Heart right ventricle (tissue), 16 donors: ENCODE data around the gene TCAF1. TPM values are rescaled to one million over a fixed set of nuclear protein-coding genes. Genes with fewer than 3 reads are reported as not detected.

Experiments used
- ATAC-seq, 8 donors: fragments of 200-7000 bp; cut with Tn5 transposase; one replicate each; pipeline ENCODE4 v1.9.1; 2020; ENCODE audit warnings: mild to moderate bottlenecking in 8 of 8, moderate library complexity in 8 of 8, moderate number of reproducible peaks in 1 of 8
- DNase-seq, 2 donors: peaks; one replicate each; pipeline ENCODE4 v3.0.0-alpha.2; 2020
- H3K27ac ChIP-seq, 10 donors: fragments of 200-600 bp; sonication (generic) in 2 of 10; one replicate each; pipeline versions ENCODE4 v1.5.0 to v1.8.0; 2020 to 2022; ENCODE audit warnings: mild to moderate bottlenecking in 3 of 10
- H3K27me3 ChIP-seq, 7 donors: fragments of 200-600 bp; one replicate each; pipeline ENCODE4 v1.8.0; 2021 to 2022; ENCODE audit warnings: mild to moderate bottlenecking in 2 of 7
- H3K36me3 ChIP-seq, 9 donors: fragments of 200-600 bp; sonication (generic) in 1 of 9; one replicate each; pipeline versions ENCODE4 v1.5.0 to v1.8.0; 2020 to 2022; ENCODE audit warnings: mild to moderate bottlenecking in 2 of 9
- H3K4me1 ChIP-seq, 9 donors: fragments of 200-600 bp; sonication (generic) in 1 of 9; one replicate each; pipeline versions ENCODE4 v1.5.0 to v1.8.0; 2020 to 2022; ENCODE audit warnings: mild to moderate bottlenecking in 4 of 9
- H3K4me3 ChIP-seq, 10 donors: fragments of 200-600 bp; sonication (generic) in 2 of 10; one replicate each; pipeline versions ENCODE4 v1.5.0 to v1.8.0; 2020 to 2022; ENCODE audit warnings: mild to moderate bottlenecking in 7 of 10, moderate library complexity in 2 of 10
- H3K9me3 ChIP-seq, 11 donors: fragments of 200-600 bp in 10 of 11; sonication (generic) in 2 of 11; one replicate each; pipeline versions ENCODE4 v1.5.0 to v1.8.0; 2013 to 2022; ENCODE audit warnings: mild to moderate bottlenecking in 2 of 11, control low read depth in 1 of 11, moderate library complexity in 1 of 11
- CTCF ChIP-seq, 9 donors: fragments of 200-600 bp; sonication (generic) in 2 of 9; IDR thresholded peaks; one replicate each; pipeline versions ENCODE4 v1.5.0 to v1.8.0; 2021 to 2022; ENCODE audit warnings: antibody characterized with exemption in 9 of 9, mild to moderate bottlenecking in 5 of 9, moderate library complexity in 1 of 9
- WGBS, 2 donors: extraction: QIAGEN DNeasy Blood & Tissue Kit; methylation state at CpG; one replicate each; pipeline ENCODE4 v1.1.7; 2013; ENCODE audit warnings: inconsistent platforms in 1 of 2; 5-methylcytosine and 5-hydroxymethylcytosine counted together
- intact Hi-C, 10 donors: fragments of 100-400 bp; cut with DNase I; formaldehyde crosslinking; loops; one replicate each; pipeline versions ENCODE4 v1.11.1 to v1.14.2; 2022
- polyA plus RNA-seq, 2 donors: library from polyadenylated mRNA; stranded (reverse); fragments of 200-250 nt; gene quantifications; one replicate each; pipeline ENCODE4 v1.2.3, GENCODE V29; 2013
- total RNA-seq, 10 donors: library from RNA; stranded (reverse); fragmentation: NEBNext Ultra II Directional in 3 of 10; extraction: Animal tissue kit (Norgen Biotek cat#: 25700) in 3 of 10; gene quantifications; one replicate each; pipeline versions ENCODE4 v1.2.1 to v1.2.4, GENCODE V29; 2021 to 2023
- donor health status: Arrhythmogenic right ventricular cardiomyopathy.
- donor health status: ischemic (EF 13 %, LVEDD 7.1; RV severe dilation, severe dysfunction).
- donor health status: healthy with polysubstance abuse.
- donor health status: DM: no; HTN: yes; CAD: no.
- donor health status: DM: no; HTN: no; CAD: no.
- donor health status: ischemic (EF 25% LVEDD 6.9; RV normal size, moderate dysfunction).
- donor health status: ischemic (EF 25% LVEDD 5.7; RV mildly dilated, moderate dysfunction).
- donor health status: healthy.
- donor health status: DM: yes; HTN: yes; CAD: no.
- donor health status: Ischemic cardiomyopathy.
- donor health status: ischemic (EF 35%, LVEDD 5.7; RV mildly dilated, moderate dysfunction).
- donor health status: nonischemic (EF 11% LVEDD 7.7; RV severe dilation, severe dysfunction).
- donor health status: DM: yes; HTN: yes; CAD: no.
- donor health status: PGD.
- donor health status: ischemic (EF 29% LVEDD 5.4; RV normal size, mild dysfunction).
- donor health status: nonischemic (EF 23%, LVEDD 6.1; RV moderate dilation, normal function).

The TCAF1 gene
- total and polyA plus RNA-seq, 12 donors, result 9.3 to 62.8 (median 55.5) TPM

- TF ChIP-seq CTCF (IDR thresholded peaks at IDR 0.05), result no peak
Observed at GRCh38 chr7:143913945-143914615, 12.1 kb upstream of the TCAF1 start.

GRCh38 chr7:143910473-143911248, 8.7 kb upstream of the TCAF1 start:
- WGBS, 2 donors, result 72 to 73% methylated on average over 3 of the region's 3 CpGs
- ATAC-seq, result no peak
- Histone ChIP-seq H3K36me3 (no peaks in the 10 kb centered on the region), H3K27me3 (no peaks in the 10 kb centered on the region), H3K27ac (no peak overlapping the region), H3K4me1 (peaks cover 0 to 4% (median under 1%) of the 10 kb centered on the region in 9 donors), H3K4me3 (no peak overlapping the region), H3K9me3 (no peaks in the 10 kb centered on the region)
- no peak for TF ChIP-seq CTCF (IDR thresholded peaks at IDR 0.05)
- intact Hi-C loops, result loop anchor here in 1 of 10 donors (10.0 kb wide), 1 partner anchor 74 kb away; no protein-coding TSS in a partner anchor
- DNase-seq, result no peak

More at GRCh38 chr7:143913945-143914615, 12.1 kb upstream of the TCAF1 start:
- intact Hi-C loops, result loop anchor here in 1 of 10 donors (10.0 kb wide), 1 partner anchor 71 kb away; no protein-coding TSS in a partner anchor
- WGBS, 2 donors, result 94% methylated on average over 3 of the region's 3 CpGs
- no peak for ATAC-seq
- Histone ChIP-seq H3K36me3 (no peaks in the 10 kb centered on the region), H3K4me1 (no peaks in the 10 kb centered on the region), H3K27me3 (no peaks in the 10 kb centered on the region), H3K4me3 (no peak overlapping the region), H3K27ac (no peak overlapping the region), H3K9me3 (no peaks in the 10 kb centered on the region)
- no peak for DNase-seq

GRCh38 chr7:143909863-143910262, 7.9 kb upstream of the TCAF1 start:
- Histone ChIP-seq H3K4me1 (peaks cover 0 to 12% (median 5%) of the 10 kb centered on the region in 9 donors), H3K36me3 (no peaks in the 10 kb centered on the region), H3K27me3 (no peaks in the 10 kb centered on the region), H3K27ac (no peak overlapping the region), H3K9me3 (no peaks in the 10 kb centered on the region), H3K4me3 (no peak overlapping the region)
- ATAC-seq (no peak), DNase-seq (no peak)
- intact Hi-C loops, result loop anchor here in 4 of 10 donors (10.0 kb wide), 4 partner anchors 75 to 485 kb away; no protein-coding TSS in a partner anchor
- 73 to 82% methylated on average over 3 of the region's 3 CpGs for whole genome bisulfite sequencing, 2 donors
- no peak for TF ChIP-seq CTCF (IDR thresholded peaks at IDR 0.05)

- TF ChIP-seq CTCF (IDR thresholded peaks at IDR 0.05), result no peak
- WGBS, 2 donors, result 72 to 80% methylated on average over 5 of the region's 5 CpGs
- Histone ChIP-seq H3K36me3 (no peaks in the 10 kb centered on the region), H3K4me1 (peaks cover 0 to 20% (median 5%) of the 10 kb centered on the region in 9 donors), H3K27me3 (no peaks in the 10 kb centered on the region), H3K9me3 (no peaks in the 10 kb centered on the region), H3K27ac (no peak overlapping the region), H3K4me3 (no peak overlapping the region)
- intact Hi-C loops, result loop anchor here in 3 of 10 donors (10.0 kb wide), 3 partner anchors 87 to 487 kb away; no protein-coding TSS in a partner anchor
- no peak for DNase-seq
- no peak for ATAC-seq
Observed at GRCh38 chr7:143908120-143908519, 6.1 kb upstream of the TCAF1 start.
